DMS79 (cell line): ENCODE results near the gene RABL3.
"Not testable (repeated sequence)": the region's sequence is repeated elsewhere in the genome, so short reads cannot be mapped to it uniquely, and the experiment has no call there.

Experiments used
- DNase-seq: peaks from one replicate; lab custom pipeline; 2025; lab: John Stamatoyannopoulos, UW

The RABL3 gene

DNA sequence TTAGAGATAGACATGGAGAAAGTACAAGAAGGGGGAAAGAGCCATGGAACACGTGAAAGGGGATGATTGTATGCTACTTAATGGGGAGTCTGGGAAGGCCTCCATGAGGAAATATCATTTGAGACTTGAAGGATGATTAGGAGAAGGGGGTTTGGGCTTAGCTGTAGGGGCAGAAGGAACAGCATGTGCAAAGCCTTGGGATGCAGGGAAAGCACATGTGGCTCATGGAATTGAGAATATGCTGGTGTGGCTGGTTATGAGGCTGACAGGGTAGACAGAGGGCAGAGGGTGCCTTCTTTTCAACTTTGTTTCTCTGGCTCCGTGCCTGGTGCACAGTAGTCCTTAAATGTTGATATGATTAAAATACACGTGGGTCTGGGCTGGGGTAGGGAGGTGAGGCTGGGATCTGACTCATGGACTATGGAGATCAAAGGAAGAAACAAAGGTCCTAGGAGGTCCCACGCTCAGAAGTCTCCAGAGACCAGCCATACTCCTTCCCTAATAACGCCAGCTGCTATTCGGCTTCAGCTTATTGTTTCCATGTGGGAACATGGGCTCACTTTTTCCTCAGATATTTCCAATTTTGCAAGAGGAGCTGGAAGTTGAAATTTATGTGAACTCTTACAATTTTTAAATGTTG is 1.4 kb upstream of the RABL3 start:
- DNase-seq = no peak

- DNase-seq = no peak
These were observed 591 bp upstream of the RABL3 start for GRCh38 chr3:120742849-120743365.

DNA sequence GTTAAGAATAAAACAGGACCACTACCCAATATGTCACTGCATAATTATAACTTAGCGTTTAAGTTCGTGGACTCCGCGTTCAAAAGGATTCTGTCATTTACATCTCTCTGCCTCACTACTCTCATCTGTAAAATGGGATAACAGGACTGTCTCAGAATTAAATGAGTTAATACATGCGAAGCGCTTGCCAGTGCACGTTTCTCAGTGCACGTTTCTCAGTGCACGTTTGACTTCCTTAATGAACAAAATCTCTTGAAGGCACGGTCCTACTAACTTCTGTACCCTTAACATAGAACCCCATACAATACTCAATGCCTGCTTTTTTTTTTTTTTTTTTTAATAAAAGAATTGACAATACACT is 499 bp downstream of the RABL3 start:
- no peak for DNase-seq

DNA sequence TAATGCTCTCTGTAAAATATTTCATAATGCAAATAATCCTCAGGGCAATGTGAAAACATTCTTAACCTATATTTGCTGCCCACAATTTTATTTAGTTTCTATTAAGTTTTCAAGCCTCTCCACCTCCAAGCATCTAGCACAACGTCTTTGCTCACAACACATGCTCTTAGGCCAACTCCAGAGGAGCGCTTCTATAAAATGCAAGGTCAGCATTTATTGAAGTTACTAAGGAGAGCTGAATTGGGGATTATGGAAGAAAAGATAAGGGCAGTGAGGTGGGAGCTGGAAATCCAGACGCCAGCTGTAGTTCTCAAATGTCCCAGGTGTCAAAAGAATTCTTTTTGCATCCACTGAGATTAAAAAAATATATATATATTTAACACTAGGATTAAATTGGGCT is 996 bp downstream of the RABL3 start:
- no peak for DNase-seq

DNA sequence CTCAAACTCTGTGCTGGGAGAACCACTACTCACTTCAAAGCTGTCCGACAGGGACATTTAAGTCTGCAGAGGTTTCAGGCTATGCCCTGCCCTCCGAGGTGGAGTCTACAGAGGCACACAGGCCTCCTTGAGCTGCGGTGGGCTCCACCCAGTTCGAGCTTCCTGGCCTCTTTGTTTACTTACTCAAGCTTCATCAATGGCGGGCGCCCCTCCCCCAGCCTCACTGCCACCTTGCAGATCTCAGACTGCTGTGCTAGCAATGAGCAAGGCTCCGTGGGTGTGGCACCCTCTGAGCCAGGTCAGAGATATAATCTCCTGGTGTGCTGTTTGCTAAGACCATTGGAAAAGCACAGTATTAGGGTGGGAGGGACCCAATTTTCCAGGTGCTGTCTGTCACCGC is 4.3 kb downstream of the RABL3 start:
- DNase-seq = not testable (repeated sequence)

DNA sequence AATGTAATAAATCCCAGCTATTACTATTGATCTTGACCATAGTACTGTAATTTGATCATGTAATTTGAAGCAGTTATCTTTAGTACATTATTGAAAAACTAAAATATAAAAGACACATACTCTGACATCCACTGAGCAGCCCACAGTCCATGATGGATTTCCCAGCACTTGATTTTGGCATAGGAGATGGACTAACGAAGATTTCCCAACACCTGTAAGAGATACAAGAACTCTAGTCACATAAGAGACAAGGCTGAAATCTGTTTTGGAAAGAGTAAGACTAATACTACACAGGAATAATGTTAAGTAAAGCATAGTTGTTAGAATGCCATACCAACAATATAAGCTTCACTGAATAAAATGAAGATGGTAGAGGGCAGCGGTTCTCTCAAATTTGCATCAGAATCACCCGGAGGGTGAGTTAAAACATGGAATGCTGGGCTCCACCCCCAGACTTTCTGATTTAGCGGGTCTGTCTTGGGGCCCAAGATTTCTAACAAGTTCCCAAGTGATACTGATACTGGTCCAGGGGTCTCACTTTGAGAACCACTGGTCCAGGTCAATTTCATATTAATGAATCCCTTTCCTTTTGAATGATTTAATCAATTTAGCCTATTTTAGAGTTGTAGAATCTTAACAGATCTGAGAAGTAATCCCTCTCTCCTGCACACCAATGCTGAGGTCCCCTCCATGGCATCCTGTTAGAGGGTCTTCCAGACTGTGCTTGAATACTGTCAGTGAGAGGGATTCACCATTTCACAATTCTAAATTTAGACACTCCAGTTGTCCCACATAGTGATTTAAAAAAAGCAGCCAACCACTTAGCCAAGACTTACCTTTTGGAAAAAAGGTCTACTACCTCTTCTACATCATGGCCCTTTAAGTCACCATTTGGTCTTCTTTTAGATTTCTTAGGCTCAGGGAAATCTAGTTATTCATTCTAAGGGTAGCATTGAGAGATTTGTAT is 11.5 kb downstream of the RABL3 start:
- DNase-seq = no peak

DNA sequence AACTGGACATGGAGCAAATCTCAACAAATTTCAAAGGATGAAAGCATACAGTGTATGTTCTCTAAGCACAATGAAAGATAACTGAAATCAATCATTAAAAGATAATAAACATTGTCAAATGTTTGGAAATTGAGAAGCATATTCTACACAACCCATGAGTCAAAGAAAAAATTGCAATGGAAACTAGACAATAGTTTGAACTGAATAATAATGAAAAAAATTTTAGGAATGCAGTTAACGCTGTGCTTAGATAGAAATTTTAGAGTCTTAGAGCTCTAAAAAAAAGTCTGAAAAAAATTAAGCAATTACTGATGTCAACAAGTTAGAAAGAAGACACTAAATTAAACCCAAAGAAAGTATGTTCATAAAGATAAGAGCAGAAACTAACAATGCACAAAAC is 15.5 kb downstream of the RABL3 start:
- no peak for DNase-seq

GRCh38 chr3:120719167-120719834 is 23.0 kb downstream of the RABL3 start:
- not testable (repeated sequence) for DNase-seq

DNA sequence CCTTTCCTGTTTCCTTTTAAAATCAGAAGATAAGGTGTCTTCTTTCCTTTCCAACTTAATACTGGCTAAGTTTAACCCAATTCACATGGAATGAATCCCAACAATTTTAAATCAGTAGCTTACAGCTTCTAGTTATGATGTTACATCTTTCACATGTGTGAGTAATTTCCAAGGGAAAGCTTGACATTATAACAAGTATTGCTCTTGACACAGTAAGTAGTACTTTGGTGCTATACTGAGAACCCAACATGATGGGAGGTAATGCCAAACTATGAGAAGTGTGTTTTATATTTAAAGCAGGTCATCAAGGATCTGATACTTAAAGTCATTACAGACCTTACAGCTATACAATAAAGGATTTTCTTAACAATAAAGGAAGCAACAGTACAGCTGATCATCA is 29.1 kb downstream of the RABL3 start:
- no peak for DNase-seq

GRCh38 chr3:120710369-120710768 is 31.9 kb downstream of the RABL3 start:
- DNase-seq = no peak

GRCh38 chr3:120708408-120708807 is 33.9 kb downstream of the RABL3 start:
- no peak for DNase-seq

- DNase-seq = no peak
These were observed 35.4 kb downstream of the RABL3 start for GRCh38 chr3:120706950-120707349.

- DNase-seq = no peak
These were observed 36.3 kb downstream of the RABL3 start for GRCh38 chr3:120705884-120706582.

DNA sequence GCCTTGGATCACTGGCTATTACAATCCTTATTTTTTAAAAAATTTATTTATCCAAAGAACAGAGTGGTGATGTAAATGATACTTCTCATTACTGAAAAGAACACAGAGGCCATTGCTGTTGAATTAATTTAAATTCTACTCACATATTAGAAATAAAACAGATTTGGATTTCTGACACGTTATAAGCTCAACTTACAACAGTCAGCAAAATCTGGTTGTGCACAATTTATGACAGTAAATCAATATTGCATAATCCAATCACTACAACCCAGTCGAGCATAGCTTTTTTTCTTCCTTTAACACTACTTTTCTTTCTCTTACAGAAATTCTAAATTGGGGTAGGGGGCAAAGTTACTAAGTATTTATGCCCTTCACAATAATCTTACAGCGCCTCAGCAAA is 43.0 kb downstream of the RABL3 start:
- no peak for DNase-seq

DNA sequence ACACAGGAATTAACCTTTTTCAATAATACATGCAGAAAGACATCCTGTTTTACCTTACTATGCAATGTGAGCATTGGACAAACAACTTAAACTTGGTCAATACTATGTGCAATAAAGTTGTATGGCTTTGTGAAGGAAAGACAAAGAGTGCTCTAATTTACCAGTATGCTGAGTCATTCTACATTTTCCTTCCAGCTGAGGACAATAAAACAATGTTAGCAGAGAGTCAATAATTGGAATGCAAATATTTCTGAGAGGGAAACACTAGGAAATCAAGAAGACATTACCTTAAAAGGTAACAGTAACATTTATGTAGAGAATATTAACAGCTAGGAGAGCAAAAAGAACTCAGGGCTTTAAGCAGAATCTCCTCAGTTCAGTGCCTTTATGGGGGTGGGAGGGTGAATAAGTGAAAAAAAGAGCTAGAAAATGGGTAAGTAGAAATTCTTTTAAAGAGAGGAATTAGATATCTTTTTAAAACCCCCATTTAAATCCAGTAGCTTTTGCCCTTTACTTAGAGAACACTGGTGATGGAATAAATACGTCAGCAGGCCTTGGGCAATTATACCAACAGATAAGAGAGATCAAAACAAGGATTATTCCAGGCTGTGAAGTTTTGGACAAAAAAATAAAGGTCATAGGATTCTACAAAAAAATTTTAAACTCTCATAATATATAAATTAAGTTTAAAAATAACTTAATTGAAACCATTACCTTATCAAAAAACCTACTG is 48.7 kb downstream of the RABL3 start:
- DNase-seq = no peak

- DNase-seq = no peak
These were observed 52.9 kb downstream of the RABL3 start for GRCh38 chr3:120689395-120689794.

- no peak for DNase-seq
These were observed 54.2 kb downstream of the RABL3 start for GRCh38 chr3:120688121-120688520.

GRCh38 chr3:120685411-120685810 is 56.9 kb downstream of the RABL3 start:
- DNase-seq = no peak

- no peak for DNase-seq
These were observed 57.4 kb downstream of the RABL3 start for GRCh38 chr3:120684896-120685295.

GRCh38 chr3:120683671-120684301 is 58.5 kb downstream of the RABL3 start:
- DNase-seq = no peak

GRCh38 chr3:120683213-120683612 is 59.1 kb downstream of the RABL3 start:
- DNase-seq = no peak
